GM10266 (cell line): ENCODE data around the gene SZT2.

Source experiments
- DNase-seq: peaks from one replicate; pipeline ENCODE4 v3.0.0; 2012; ENCODE audit errors: extremely low spot score
- CTCF ChIP-seq: IDR thresholded peaks from 2 replicates; pipeline ENCODE4 v1.5.1; 2012; ENCODE audit warnings: mild to moderate bottlenecking, low read depth; ENCODE audit not compliant: control insufficient read depth, insufficient read depth; ENCODE audit errors: missing control alignments

Gene SZT2

DNA sequence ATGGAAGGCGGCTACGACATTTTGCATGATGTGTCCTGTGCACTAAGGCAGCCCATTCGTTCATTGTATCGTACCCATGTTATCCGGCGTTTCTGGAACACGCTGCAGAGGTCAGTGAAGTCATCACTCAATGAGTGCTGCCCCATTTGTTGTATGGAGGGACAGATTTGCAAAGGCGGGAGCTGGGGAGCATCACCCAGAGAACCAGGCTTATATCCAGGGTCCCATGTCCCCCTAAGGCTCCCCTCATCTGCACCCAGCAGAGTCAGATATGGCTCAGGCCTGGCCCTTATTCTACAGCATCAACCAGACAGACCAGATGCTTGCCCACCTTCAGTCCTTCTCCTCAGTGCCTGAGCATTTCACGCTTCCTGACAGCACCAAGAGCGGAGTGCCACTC lies 31.2 kb downstream of the SZT2 start:
- no peak for TF ChIP-seq CTCF
- DNase-seq: no peak

GRCh38 chr1:43421396-43421795 lies 31.7 kb downstream of the SZT2 start:
- no peak for DNase-seq

GRCh38 chr1:43421976-43422750 lies 32.5 kb downstream of the SZT2 start:
- no peak for TF ChIP-seq CTCF
- DNase-seq: no peak

More at GRCh38 chr1:43421396-43421795, 31.7 kb downstream of the SZT2 start:
- TF ChIP-seq CTCF: no peak

GRCh38 chr1:43422995-43423671 lies 33.4 kb downstream of the SZT2 start:
- no peak for TF ChIP-seq CTCF
- no peak for DNase-seq

DNA sequence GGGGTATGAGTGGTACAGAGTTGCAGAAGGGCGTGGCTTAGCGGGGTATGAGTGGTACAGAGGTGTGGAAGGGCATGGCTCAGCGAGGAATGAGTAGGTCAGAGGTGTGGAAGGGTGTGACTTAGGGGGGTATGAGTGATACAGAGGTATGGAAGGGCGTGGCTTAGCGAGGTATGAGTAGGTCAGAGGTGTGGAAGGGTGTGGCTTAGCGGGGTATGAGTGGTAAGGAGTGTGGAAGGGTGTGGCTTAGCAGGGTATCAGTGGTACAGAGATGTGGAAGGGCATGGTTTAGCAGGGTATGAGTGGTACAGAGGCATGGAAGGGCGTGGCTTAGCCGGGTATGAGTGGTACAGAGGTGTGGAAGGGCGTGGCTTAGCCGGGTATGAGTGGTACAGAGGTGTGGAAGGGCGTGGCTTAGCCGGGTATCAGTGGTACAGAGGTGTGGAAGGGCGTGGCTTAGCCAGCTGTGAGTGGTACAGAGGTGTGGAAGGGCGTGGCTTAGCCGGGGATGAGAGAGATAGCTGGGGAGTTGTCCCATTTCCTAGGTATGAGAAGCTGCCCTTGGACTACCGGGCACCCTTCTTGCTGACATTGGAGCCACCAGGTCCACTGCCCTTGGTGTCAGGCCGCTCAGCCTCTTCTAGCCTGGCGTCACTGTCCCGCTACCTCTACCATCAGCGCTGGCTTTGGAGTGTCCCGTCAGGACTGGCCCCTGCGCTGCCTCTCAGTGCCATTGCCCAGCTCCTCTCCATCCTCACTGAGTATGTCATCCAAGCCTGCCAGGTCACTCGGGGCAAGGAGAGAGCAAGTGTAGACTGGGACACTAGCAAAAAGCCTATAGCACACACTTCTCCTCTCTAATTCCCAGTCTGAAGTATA lies 34.2 kb downstream of the SZT2 start:
- DNase-seq: no peak
- no peak for TF ChIP-seq CTCF

DNA sequence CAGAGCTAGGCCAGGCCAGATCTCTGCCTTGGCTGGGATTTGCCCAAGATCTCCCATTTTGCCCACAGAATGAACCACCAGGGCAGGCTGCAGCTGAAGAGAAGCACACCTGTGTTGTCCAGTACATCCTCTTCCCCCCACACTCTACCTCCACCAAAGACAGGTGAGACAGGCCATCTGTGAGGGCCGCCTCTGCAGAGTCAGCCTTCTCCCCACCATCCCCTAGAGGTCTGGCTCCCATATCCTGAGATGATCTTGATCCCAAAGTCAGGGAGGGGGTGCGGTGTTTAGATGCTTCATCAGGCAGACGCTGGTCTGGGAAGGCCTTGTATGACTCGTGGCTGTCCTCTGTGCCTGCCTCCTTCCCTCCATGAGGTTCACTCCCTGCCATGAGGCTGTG lies 35.3 kb downstream of the SZT2 start:
- no peak for DNase-seq

More for the DNA sequence above, 35.3 kb downstream of the SZT2 start:
- TF ChIP-seq CTCF: no peak
